Cardiac muscle cell (in vitro differentiated cells and primary cell): ENCODE results near the gene CASZ1. TPM values are rescaled to one million over a fixed set of nuclear protein-coding genes. Genes with fewer than 3 reads are reported as not detected.
A peak's percentile ranks its signal among the peaks of the same experiment; 100 is the strongest.

Experiments used
- DNase-seq, 2 donors: peaks; one replicate each; pipeline versions ENCODE4 v3.0.0 to v3.0.0-alpha.2; 2010 to 2017; ENCODE audit warnings: low read depth in 1 of 2, low spot score in 1 of 2
- H3K27ac ChIP-seq: fragments of 200-600 bp; sonication (generic); 2 replicates; pipeline ENCODE4 v1.5.1; 2016
- H3K27me3 ChIP-seq: fragments of 200-600 bp; sonication (generic); 2 replicates; pipeline ENCODE4 v1.6.0; 2016; ENCODE audit warnings: control low read depth
- H3K36me3 ChIP-seq: fragments of 200-600 bp; sonication (generic); 2 replicates; pipeline ENCODE4 v1.5.1; 2016; ENCODE audit warnings: control low read depth
- H3K4me1 ChIP-seq: fragments of 200-600 bp; sonication (generic); 2 replicates; pipeline ENCODE4 v1.8.1; 2017; ENCODE audit warnings: low read depth, mild to moderate bottlenecking, mixed run types
- H3K4me3 ChIP-seq: fragments of 200-600 bp; sonication (generic); 2 replicates; pipeline ENCODE4 v1.5.1; 2016; ENCODE audit warnings: mild to moderate bottlenecking
- H3K9me3 ChIP-seq: fragments of 200-600 bp; sonication (generic); 2 replicates; pipeline ENCODE4 v1.5.1; 2017; ENCODE audit warnings: low read depth, mild to moderate bottlenecking, control low read depth
- CTCF ChIP-seq: IDR thresholded peaks from 2 replicates; pipeline ENCODE4 v1.5.1; 2012; ENCODE audit warnings: low read depth, mild to moderate bottlenecking, low read length
- polyA plus RNA-seq: library from polyadenylated mRNA; unstranded; fragments of >200 nt; fragmentation: Nextera tagmentation; extraction: Ambion mirVana; gene quantifications from 2 replicates; pipeline ENCODE4 v1.2.1, GENCODE V29; 2016
- total RNA-seq: library from RNA; depleted of rRNA; stranded (reverse); fragments of >200 nt; gene quantifications from 2 replicates; pipeline ENCODE4 v1.2.3, GENCODE V29; 2016

CASZ1 gene
- total and polyA plus RNA-seq, 2 experiments from 2014 or later: 53.5 to 87.3 TPM

GRCh38 chr1:10741696-10742095 lies 54.8 kb downstream of the CASZ1 start:
- Histone ChIP-seq H3K27me3 (no peaks in the 10 kb centered on the region), H3K27ac (peak overlapping the region; percentile 81), H3K9me3 (no peaks in the 10 kb centered on the region), H3K4me1 (peaks cover 56% of the 10 kb centered on the region), H3K36me3 (no peaks in the 10 kb centered on the region), H3K4me3 (no peak overlapping the region)
- no peak for TF ChIP-seq CTCF
- DNase-seq: no peak

GRCh38 chr1:10740123-10740522 lies 56.3 kb downstream of the CASZ1 start:
- no peak overlapping the region for H3K4me3 ChIP-seq
- H3K27ac ChIP-seq: no peak overlapping the region
- H3K36me3 ChIP-seq: no peaks in the 10 kb centered on the region
- peaks cover 50% of the 10 kb centered on the region for H3K4me1 ChIP-seq
- no peak for DNase-seq
- H3K27me3 ChIP-seq: no peaks in the 10 kb centered on the region
- TF ChIP-seq CTCF: no peak
- H3K9me3 ChIP-seq: no peaks in the 10 kb centered on the region

- Histone ChIP-seq H3K4me1 (peaks cover 50% of the 10 kb centered on the region), H3K4me3 (no peak overlapping the region), H3K27ac (no peak overlapping the region), H3K9me3 (no peaks in the 10 kb centered on the region), H3K36me3 (no peaks in the 10 kb centered on the region), H3K27me3 (no peaks in the 10 kb centered on the region)
- DNase-seq: no peak
- no peak for TF ChIP-seq CTCF
These were observed 56.9 kb downstream of the CASZ1 start for GRCh38 chr1:10739589-10739988.

GRCh38 chr1:10738061-10739058 lies 58.1 kb downstream of the CASZ1 start:
- Histone ChIP-seq H3K27ac (peak overlapping the region; percentile 75), H3K4me3 (no peak overlapping the region), H3K4me1 (peaks cover 52% of the 10 kb centered on the region), H3K36me3 (no peaks in the 10 kb centered on the region), H3K9me3 (no peaks in the 10 kb centered on the region), H3K27me3 (no peaks in the 10 kb centered on the region)
- no peak for DNase-seq
- no peak for TF ChIP-seq CTCF

GRCh38 chr1:10737651-10738050 lies 58.8 kb downstream of the CASZ1 start:
- Histone ChIP-seq H3K4me1 (peaks cover 49% of the 10 kb centered on the region), H3K9me3 (no peaks in the 10 kb centered on the region), H3K27ac (peak overlapping the region; percentile 75), H3K4me3 (no peak overlapping the region), H3K36me3 (no peaks in the 10 kb centered on the region), H3K27me3 (no peaks in the 10 kb centered on the region)
- no peak for DNase-seq
- no peak for TF ChIP-seq CTCF
